ENCODE results near the gene TWSG1. TPM values are rescaled to one million over a fixed set of nuclear protein-coding genes. Genes with fewer than 3 reads are reported as not detected.

TWSG1 gene
- total and polyA plus RNA-seq, 2 donors (not counting 3 experiments of a cell fraction or from before 2014, with no cell fraction given): 52.4 to 57.4 TPM

DNA sequence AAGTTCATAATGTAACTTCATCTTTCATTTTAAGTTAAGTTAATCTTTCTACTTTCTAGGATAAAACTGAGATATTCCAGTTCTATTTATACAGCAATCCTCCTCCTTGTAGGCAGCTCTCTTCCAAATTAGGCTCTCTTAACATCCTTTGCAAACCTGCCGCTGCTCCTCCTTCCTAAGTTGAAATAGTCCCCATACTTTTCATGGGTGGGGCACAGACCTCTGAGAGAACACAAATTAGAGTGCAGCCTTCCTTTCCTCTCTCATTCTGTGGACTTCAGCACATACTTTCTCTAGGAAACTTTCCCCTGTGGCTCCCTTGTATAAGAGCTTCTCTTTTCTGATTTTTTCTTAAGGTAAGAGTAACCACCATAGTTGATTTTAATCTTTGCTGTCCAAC, 28.3 kb downstream of the TWSG1 start:
- TF ChIP-seq MYC (IDR thresholded peaks at IDR 0.05; ENCODE audit: low read depth, low read length) (no peak), POLR2AphosphoS5 (IDR thresholded peaks at IDR 0.05; ENCODE audit: insufficient read depth, low read depth, low read length) (no peak), FOS (IDR thresholded peaks at IDR 0.05; ENCODE audit: borderline replicate concordance, insufficient read depth, low read length) (no peak), EZH2 (IDR thresholded peaks at IDR 0.05; ENCODE audit: borderline replicate concordance, low read depth, low read length, severe bottlenecking) (no peak), GATA2 (IDR thresholded peaks at IDR 0.05; ENCODE audit: insufficient read depth, insufficient read length, low read depth, low read length) (no peak), POLR2A (IDR thresholded peaks at IDR 0.05; ENCODE audit: low read depth, low read length) (no peak), JUN (IDR thresholded peaks at IDR 0.05; ENCODE audit: borderline replicate concordance, insufficient read depth, insufficient read length, low read depth) (no peak)
- TF ChIP-seq, protein P1, sequence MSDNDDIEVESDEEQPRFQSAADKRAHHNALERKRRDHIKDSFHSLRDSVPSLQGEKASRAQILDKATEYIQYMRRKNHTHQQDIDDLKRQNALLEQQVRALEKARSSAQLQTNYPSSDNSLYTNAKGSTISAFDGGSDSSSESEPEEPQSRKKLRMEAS (IDR thresholded peaks at IDR 0.05; ENCODE audit: insufficient read depth, insufficient read length): no peak
- TF ChIP-seq, protein P2, sequence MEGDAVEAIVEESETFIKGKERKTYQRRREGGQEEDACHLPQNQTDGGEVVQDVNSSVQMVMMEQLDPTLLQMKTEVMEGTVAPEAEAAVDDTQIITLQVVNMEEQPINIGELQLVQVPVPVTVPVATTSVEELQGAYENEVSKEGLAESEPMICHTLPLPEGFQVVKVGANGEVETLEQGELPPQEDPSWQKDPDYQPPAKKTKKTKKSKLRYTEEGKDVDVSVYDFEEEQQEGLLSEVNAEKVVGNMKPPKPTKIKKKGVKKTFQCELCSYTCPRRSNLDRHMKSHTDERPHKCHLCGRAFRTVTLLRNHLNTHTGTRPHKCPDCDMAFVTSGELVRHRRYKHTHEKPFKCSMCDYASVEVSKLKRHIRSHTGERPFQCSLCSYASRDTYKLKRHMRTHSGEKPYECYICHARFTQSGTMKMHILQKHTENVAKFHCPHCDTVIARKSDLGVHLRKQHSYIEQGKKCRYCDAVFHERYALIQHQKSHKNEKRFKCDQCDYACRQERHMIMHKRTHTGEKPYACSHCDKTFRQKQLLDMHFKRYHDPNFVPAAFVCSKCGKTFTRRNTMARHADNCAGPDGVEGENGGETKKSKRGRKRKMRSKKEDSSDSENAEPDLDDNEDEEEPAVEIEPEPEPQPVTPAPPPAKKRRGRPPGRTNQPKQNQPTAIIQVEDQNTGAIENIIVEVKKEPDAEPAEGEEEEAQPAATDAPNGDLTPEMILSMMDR (IDR thresholded peaks at IDR 0.05; ENCODE audit: extremely low read depth in 1 of 2, insufficient read depth in 1 of 2, low read depth in 1 of 2, low read length in 2 of 2): no peak
- DNase-seq (ENCODE audit: low read depth, low spot score): no peak
- BruUV-seq (replicated peaks): no TSS peak
- Histone ChIP-seq H3K27ac (ENCODE audit: insufficient read depth, low read depth, low read length) (no peak overlapping the region), H2AFZ (ENCODE audit: low read depth, low read length) (no peak overlapping the region), H3K9me3 (replicated peaks; ENCODE audit: control insufficient read depth, insufficient read depth, low read length) (no peaks in the 10 kb centered on the region), H4K20me1 (replicated peaks; ENCODE audit: control insufficient read depth, extremely low read depth, insufficient read depth, low read length) (no peaks in the 10 kb centered on the region), H3K4me3 (replicated peaks in 1 of 3; ENCODE audit: insufficient read depth in 1 of 3, low read depth in 1 of 3, low read length in 3 of 3) (no peak overlapping the region), H3K36me3 (ENCODE audit: control insufficient read depth in 2 of 2, extremely low read depth in 1 of 2, insufficient read depth in 2 of 2, low read length in 2 of 2) (no peaks in the 10 kb centered on the region), H3K9me1 (replicated peaks; ENCODE audit: control insufficient read depth, extremely low read depth, insufficient read depth, low read length) (no peaks in the 10 kb centered on the region), H3K9ac (replicated peaks; ENCODE audit: extremely low read depth, insufficient read depth, low read length) (no peak overlapping the region), H3K4me2 (ENCODE audit: insufficient read depth, low read length) (no peak overlapping the region), H3K4me1 (ENCODE audit: control insufficient read depth, extremely low read depth, insufficient read depth, low read length) (peaks cover 7% of the 10 kb centered on the region), H3K79me2 (ENCODE audit: control insufficient read depth, insufficient read depth, low read length) (peaks cover 4% of the 10 kb centered on the region), H3K27me3 (ENCODE audit: control insufficient read depth in 2 of 2, insufficient read depth in 2 of 2, low read length in 2 of 2) (no peaks in the 10 kb centered on the region)
- POLR2A ChIA-PET: no interaction called here
- CTCF ChIA-PET: interaction anchor here (1.2 kb wide), 1 partner anchor 153 kb away, joined by 7 read pairs; no protein-coding TSS in a partner anchor
- FAIRE-seq: no peak
- dilution Hi-C loops (cut with MboI; ENCODE audit: extremely low pct_ligation_motif_present, low sequenced_read_pairs): no loop called here
- intact Hi-C loops (cut with micrococcal nuclease): loop anchor here (10.0 kb wide), 1 partner anchor 112 kb away; the partner anchor contains the start of gene RALBP1
